ENCODE data around the gene GPR18. TPM values are rescaled to one million over a fixed set of nuclear protein-coding genes. Genes with fewer than 3 reads are reported as not detected.

GPR18 gene
- total RNA-seq, 3 donors from 2014 or later = 3.3 to 4.0 (median 3.9) TPM

DNA sequence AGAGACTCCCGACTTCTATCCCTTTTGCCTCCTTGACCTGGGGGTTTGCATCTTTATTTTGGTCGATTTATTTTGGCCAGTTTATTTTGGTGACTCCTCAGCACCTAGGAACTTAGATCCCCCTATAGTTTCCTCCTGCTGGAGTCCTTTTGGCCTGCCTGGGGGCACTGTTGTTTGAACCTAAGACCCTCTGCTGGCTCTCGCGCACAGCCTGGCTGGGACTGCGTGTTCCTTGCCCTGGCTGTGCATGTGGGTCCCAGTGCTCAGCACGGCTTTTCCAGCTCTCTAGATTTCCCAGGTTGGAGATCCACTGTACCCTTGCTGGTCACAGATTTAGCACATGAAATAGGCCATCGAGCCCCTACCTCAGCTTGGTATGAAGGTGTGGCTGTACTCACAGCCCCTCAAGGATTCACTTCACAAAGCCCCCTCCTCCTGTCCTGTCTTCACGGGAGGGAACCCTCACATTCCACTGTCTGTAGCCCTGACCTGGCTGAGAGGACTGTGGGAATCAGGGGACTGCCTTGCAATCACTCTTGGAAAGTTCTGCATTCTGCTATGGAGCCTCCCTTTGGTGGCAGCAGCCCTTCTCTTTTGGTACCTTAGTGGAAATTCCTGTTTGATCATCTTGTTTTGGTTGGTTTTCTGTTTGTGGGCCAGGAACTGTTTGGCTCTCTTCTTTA lies 49.2 kb downstream of the GPR18 start:
- Mint-ChIP-seq H3K27me3 (ENCODE audit: low read depth) (no peaks in the 10 kb centered on the region), H3K9me3 (no peaks in the 10 kb centered on the region), H3K4me1 (ENCODE audit: low read depth) (peaks cover 81% of the 10 kb centered on the region), H3K4me3 (no peak overlapping the region), H3K36me3 (ENCODE audit: insufficient read depth) (peaks cover 35% of the 10 kb centered on the region)
- ATAC-seq = no peak
- no peak for DNase-seq

DNA sequence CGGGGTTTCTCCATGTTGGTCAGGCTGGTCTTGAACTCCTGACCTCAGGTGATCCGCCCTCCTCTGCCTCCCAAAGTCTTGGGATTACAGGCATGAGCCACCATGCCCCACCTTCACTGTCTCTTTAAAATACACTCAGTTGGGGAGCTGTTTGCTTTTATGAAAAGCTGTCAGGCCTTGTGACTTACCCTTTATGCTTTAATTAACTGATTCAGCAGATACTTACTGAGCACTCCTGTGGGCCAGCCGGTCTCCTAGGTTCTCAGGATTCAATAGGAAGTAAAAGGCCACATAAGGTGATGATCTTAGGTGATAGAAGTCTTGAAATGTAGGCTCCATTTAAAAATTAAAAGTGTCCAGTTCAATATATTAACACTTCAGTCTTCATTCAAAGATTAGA lies 50.0 kb downstream of the GPR18 start:
- H3K27me3 Mint-ChIP-seq (ENCODE audit: low read depth) = no peaks in the 10 kb centered on the region
- peaks cover 35% of the 10 kb centered on the region for H3K36me3 Mint-ChIP-seq (ENCODE audit: insufficient read depth)
- no peak for DNase-seq
- peaks cover 87% of the 10 kb centered on the region for H3K4me1 Mint-ChIP-seq (ENCODE audit: low read depth)
- no peak for ATAC-seq
- no peak overlapping the region for H3K4me3 Mint-ChIP-seq
- H3K9me3 Mint-ChIP-seq = no peaks in the 10 kb centered on the region

DNA sequence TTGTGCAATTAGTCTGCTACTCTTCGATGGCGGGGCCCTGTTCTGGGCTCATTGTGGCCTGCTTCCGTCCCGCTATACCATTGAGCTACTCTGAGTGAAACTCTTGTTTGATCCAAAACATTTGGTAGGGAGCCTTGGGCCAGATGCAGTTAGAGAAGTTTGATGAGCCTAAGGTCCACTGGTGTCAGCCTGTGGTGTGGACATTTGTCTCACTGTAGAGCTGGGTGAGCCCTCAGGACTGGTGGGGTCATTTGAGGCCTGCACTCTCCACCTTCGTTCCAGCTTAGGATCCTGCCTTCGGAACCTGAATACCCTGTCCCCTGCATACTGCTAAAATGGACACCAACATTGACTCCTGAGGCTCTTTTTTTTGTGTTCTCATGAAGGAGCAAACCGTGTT lies 50.7 kb downstream of the GPR18 start:
- Mint-ChIP-seq H3K4me1 (ENCODE audit: low read depth) (peaks cover 89% of the 10 kb centered on the region), H3K4me3 (no peak overlapping the region), H3K27me3 (ENCODE audit: low read depth) (no peaks in the 10 kb centered on the region), H3K36me3 (ENCODE audit: insufficient read depth) (peaks cover 34% of the 10 kb centered on the region), H3K9me3 (no peaks in the 10 kb centered on the region)
- ATAC-seq (no peak), DNase-seq (no peak)

DNA sequence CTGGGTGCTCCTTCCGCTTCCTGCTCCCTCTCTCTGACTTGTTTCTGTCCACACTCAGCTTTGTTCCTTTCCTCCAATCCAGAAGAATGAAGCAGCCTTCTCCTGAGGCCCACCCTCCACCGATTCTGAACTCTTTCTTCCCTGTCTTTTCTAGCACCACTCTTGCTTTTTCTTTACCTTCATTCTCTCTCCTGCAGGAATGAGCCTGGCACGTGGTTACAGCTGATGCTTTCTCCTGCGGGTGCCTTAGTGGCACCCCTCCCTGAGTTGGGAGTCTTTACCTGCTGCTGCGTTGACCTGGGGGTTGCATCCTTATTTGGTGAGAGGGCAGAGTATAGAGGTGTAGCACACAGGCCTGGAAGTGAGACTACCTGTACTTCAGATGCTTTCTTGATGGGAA lies 51.3 kb downstream of the GPR18 start:
- no peak for ATAC-seq
- DNase-seq = no peak
- no peaks in the 10 kb centered on the region for H3K9me3 Mint-ChIP-seq
- peaks cover 31% of the 10 kb centered on the region for H3K36me3 Mint-ChIP-seq (ENCODE audit: insufficient read depth)
- H3K27me3 Mint-ChIP-seq (ENCODE audit: low read depth) = no peaks in the 10 kb centered on the region
- no peak overlapping the region for H3K4me3 Mint-ChIP-seq
- H3K4me1 Mint-ChIP-seq (ENCODE audit: low read depth) = peaks cover 89% of the 10 kb centered on the region

DNA sequence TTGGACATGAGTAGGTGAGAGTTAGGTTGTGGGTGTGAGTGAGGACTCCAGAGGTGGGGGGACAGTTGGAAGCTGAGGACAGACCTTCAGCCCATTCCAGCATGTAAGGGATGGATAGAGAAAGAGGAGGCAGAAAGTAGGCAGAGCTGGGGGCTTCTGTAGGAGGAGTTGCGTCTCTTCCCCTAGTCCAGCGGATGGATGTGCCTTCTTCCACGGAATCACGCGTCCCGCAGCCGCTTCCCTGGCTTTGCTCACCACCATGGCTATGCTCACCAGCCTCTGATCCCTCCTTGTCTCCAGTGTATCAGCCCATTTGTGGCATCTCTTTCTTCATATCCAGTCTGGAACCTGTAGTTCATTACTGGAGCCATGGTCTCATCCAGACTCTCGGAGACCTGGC lies 52.0 kb downstream of the GPR18 start:
- Mint-ChIP-seq H3K36me3 (ENCODE audit: insufficient read depth) (peaks cover 28% of the 10 kb centered on the region), H3K4me1 (ENCODE audit: low read depth) (peaks cover 87% of the 10 kb centered on the region), H3K27me3 (ENCODE audit: low read depth) (no peaks in the 10 kb centered on the region), H3K4me3 (peak overlapping the region; percentile 65), H3K9me3 (no peaks in the 10 kb centered on the region)
- no peak for DNase-seq
- ATAC-seq = no peak

DNA sequence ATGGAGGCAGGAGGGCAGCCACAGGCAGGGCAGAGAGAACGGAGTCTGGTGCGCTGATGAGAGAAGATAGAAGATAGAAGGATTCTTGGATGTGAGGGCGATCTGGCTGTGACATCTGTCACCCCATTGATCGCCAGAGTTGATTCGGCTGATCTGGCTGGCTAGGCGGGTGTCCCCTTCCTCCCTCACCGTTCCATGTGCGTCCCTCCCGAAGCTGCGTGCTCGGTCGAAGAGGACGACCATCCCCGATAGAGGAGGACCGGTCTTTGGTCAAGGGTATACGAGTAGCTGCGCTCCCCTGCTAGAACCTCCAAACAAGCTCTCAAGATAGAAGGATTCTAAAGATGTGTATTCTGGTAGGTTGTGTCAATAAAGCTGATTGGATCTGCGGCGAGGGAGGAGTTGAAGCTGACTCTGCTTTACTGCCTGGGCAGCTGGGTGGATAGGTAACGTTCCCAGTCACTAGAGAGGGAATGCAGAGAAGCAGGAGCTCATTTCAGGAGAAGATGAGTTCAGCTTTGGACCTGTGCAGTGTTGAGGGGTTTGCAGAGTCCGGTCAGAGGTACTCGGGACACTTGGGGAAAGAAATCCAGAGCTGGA lies 52.5 kb downstream of the GPR18 start:
- no peak for ATAC-seq
- H3K27me3 Mint-ChIP-seq (ENCODE audit: low read depth) = no peaks in the 10 kb centered on the region
- H3K36me3 Mint-ChIP-seq (ENCODE audit: insufficient read depth) = peaks cover 26% of the 10 kb centered on the region

More for the DNA sequence above, 52.5 kb downstream of the GPR18 start:
- no peak for DNase-seq
- H3K4me1 Mint-ChIP-seq (ENCODE audit: low read depth) = peaks cover 82% of the 10 kb centered on the region
- no peaks in the 10 kb centered on the region for H3K9me3 Mint-ChIP-seq
- H3K4me3 Mint-ChIP-seq = peak overlapping the region; percentile 65

Other genes starting within 250 kb of the GPR18 start
- 10 to 100 TPM; 48.5 to 50.4 (median 49.1) TPM for gene UBAC2, start 57.5 kb downstream of the GPR18 start, total RNA-seq
- gene GPR183, start 49.0 kb upstream of the GPR18 start, total RNA-seq = 10 to 100 TPM; 48.6 to 86.8 (median 65.7) TPM
- 10 to 100 TPM; 54.5 to 55.8 (median 55.3) TPM for gene TM9SF2, start 243.1 kb upstream of the GPR18 start, total RNA-seq

All from activated T-cell treated with anti-CD3 and anti-CD28 coated beads, Interleukin-2, amount 50 U/mL, for 4 hours (primary cell).